Mesothelial cell of epicardium (in vitro differentiated cells): ENCODE measurements around the gene GRXCR2. TPM values are rescaled to one million over a fixed set of nuclear protein-coding genes. Genes with fewer than 3 reads are reported as not detected.

Experiments used
- DNase-seq, 2 experiments: peaks; one replicate each; pipeline ENCODE4 v3.0.0; 2021; ENCODE audit warnings: low spot score in 2 of 2; ENCODE audit not compliant: unreplicated experiment in 2 of 2
- H3K27ac Mint-ChIP-seq: 2 replicates; pipeline ENCODE4 v1.8.0; 2021; ENCODE audit warnings: mixed read lengths
- H3K27me3 Mint-ChIP-seq: 2 replicates; pipeline ENCODE4 v1.8.0; 2021; ENCODE audit warnings: low read depth, mixed read lengths
- H3K36me3 Mint-ChIP-seq: 2 replicates; pipeline ENCODE4 v1.8.0; 2021; ENCODE audit warnings: mixed read lengths
- H3K4me1 Mint-ChIP-seq: 2 replicates; pipeline ENCODE4 v1.8.0; 2021; ENCODE audit warnings: mixed read lengths
- H3K4me3 Mint-ChIP-seq: 2 replicates; pipeline ENCODE4 v1.8.0; 2021; ENCODE audit warnings: mild to moderate bottlenecking, moderate library complexity, mixed read lengths
- H3K9me3 Mint-ChIP-seq: 2 replicates; pipeline ENCODE4 v1.8.0; 2021; ENCODE audit warnings: mixed read lengths
- total RNA-seq: library from RNA; stranded (reverse); gene quantifications from 3 replicates; pipeline ENCODE4 v1.2.1, GENCODE V29; 2021
- TF ChIP-seq, protein P1 (sequence below): fragments of 200-600 bp; sonication (generic); IDR thresholded peaks from one replicate; pipeline ENCODE4 v1.5.0; 2021; ENCODE audit warnings: antibody characterized with exemption; ENCODE audit not compliant: unreplicated experiment

The GRXCR2 gene
- total RNA-seq, 1 donor from 2014 or later = not detected

DNA sequence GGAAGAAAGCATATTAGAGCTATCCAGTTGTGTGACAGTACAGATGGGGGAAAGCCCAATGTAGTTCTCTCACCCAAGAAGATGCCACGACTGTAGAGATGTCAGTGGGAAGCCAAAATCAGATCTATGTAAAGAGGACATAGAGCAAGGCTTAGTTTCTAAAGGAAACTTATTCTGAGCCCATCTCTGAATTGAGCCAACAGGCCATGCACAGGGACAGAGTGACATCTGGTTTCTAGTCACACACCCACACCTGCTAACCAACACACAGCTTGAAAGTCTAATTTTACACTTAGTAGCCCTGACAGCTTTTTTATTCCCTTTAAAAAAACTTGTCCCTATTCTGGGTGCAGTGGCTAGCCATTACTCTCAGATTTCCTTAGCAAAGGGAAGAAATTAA is 59.9 kb downstream of the GRXCR2 start:
- Mint-ChIP-seq H3K36me3 (peaks cover 19% of the 10 kb centered on the region), H3K9me3 (no peaks in the 10 kb centered on the region), H3K4me3 (no peak overlapping the region), H3K27me3 (no peaks in the 10 kb centered on the region), H3K27ac (no peak overlapping the region), H3K4me1 (no peaks in the 10 kb centered on the region)
- no peak for DNase-seq
- TF ChIP-seq, protein P1, sequence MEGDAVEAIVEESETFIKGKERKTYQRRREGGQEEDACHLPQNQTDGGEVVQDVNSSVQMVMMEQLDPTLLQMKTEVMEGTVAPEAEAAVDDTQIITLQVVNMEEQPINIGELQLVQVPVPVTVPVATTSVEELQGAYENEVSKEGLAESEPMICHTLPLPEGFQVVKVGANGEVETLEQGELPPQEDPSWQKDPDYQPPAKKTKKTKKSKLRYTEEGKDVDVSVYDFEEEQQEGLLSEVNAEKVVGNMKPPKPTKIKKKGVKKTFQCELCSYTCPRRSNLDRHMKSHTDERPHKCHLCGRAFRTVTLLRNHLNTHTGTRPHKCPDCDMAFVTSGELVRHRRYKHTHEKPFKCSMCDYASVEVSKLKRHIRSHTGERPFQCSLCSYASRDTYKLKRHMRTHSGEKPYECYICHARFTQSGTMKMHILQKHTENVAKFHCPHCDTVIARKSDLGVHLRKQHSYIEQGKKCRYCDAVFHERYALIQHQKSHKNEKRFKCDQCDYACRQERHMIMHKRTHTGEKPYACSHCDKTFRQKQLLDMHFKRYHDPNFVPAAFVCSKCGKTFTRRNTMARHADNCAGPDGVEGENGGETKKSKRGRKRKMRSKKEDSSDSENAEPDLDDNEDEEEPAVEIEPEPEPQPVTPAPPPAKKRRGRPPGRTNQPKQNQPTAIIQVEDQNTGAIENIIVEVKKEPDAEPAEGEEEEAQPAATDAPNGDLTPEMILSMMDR = no peak

GRCh38 chr5:145811834-145812625 is 60.8 kb downstream of the GRXCR2 start:
- no peaks in the 10 kb centered on the region for H3K9me3 Mint-ChIP-seq
- H3K4me1 Mint-ChIP-seq = no peaks in the 10 kb centered on the region
- no peak overlapping the region for H3K27ac Mint-ChIP-seq
- TF ChIP-seq, protein P1 = no peak
- DNase-seq = no peak
- H3K4me3 Mint-ChIP-seq = no peak overlapping the region
- H3K27me3 Mint-ChIP-seq = no peaks in the 10 kb centered on the region
- peaks cover 16% of the 10 kb centered on the region for H3K36me3 Mint-ChIP-seq

Other genes starting within 250 kb of the GRXCR2 start
- gene PRELID2, start 37.7 kb downstream of the GRXCR2 start, total RNA-seq = 18.3 to 23.0 TPM (median 19.9 TPM) in 3 replicates
- 2.2 to 3.2 TPM (median 2.5 TPM) in 3 replicates for gene SH3RF2, start 63.6 kb upstream of the GRXCR2 start, total RNA-seq
- gene PLAC8L1, start 232.6 kb upstream of the GRXCR2 start, total RNA-seq = 2.3 to 4.2 TPM (median 2.6 TPM) in 3 replicates